OCI-M2 (cell line): ENCODE measurements around the gene SRSF2.
"Not testable (repeated sequence)": the region's sequence is repeated elsewhere in the genome, so short reads cannot be mapped to it uniquely, and the experiment has no call there.

Source experiments
- DNase-seq: peaks from one replicate; lab custom pipeline; 2025; ENCODE audit not compliant: unreplicated experiment; lab: John Stamatoyannopoulos, UW

The SRSF2 gene

GRCh38 chr17:76739568-76740115, 2.5 kb upstream of the SRSF2 start:
- not testable (repeated sequence) for DNase-seq

GRCh38 chr17:76738468-76738850, 1.3 kb upstream of the SRSF2 start:
- no peak for DNase-seq

DNA sequence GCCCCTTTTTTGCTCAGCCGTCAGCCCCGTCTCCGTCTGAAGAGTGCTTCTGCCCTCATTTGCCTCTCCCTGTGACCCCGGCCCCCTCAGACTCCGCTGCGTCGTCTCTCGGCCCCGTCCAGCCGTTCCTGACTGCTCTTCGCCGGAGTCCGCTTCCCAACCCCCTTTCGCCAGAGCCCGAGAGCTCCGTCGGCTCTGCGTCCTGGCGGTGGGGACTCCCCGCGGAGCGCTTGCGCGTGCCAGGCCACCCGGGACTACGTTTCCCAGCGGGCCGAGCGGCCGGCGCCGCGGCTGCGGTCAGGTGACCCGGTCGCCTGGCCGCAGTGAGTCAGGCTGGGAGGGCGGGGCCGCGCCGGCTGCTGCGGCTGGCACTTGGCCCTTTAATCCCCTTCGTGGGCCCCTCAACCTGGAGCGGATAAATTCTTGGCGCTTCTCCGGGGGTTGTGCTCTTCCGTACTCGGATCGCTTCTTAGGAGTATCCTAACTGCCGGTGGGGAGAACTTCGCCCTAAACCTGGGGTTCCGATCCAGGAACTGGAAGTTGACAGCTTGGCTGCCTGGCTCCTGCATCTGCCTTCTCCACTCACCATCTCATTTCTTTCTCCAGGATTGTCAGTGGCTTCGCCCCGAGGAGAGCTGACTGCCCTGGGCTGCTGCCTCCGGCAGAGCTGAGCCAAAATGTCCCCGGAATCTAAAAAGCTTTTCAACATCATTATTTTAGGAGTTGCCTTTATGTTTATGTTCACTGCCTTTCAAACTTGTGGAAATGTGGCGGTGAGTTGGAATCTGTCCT, 741 bp upstream of the SRSF2 start, which contains the start of gene MFSD11:
MFSD11 (plus strand) TSS at position 444 of the 792 bp plus-strand sequence; CDS start at position 678, 234 bp downstream.
- DNase-seq = no peak

GRCh38 chr17:76736349-76737081, 616 bp downstream of the SRSF2 start:
- DNase-seq = no peak

DNA sequence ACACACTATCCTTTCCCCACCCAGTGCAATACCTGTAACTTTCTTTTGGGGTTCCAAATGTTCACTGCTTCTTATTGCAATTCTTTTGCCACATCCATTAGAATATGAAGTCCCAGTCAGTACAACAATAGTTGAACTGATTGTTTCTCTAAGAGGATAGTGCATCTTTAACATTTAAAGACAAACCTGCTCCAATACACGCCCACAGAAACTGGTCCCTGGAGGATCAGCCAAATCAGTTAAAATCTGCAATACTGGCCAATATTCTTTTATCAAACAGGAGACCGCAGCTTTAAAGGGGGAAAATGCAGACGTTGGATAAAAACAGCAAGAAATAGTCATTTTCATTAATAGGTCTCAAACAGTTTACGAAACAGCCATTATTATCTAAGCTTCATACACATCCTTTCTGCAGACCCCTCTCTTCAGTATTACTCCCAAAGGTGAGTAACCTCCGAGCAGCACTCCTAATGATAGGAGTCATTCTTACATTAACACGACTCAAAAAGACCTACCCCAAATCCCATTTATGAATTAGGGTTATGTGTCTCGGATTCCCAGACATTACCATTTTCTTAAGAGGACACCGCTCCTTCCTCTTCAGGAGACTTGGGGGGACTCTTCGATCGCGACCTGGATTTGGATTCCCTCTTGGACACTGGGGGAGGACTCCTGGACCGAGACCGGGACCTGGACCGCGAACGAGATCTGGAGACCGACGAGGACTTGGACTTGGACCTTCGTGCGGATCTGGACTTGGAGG, 1.4 kb downstream of the SRSF2 start:
- no peak for DNase-seq

GRCh38 chr17:76735006-76735405, 2.1 kb downstream of the SRSF2 start:
- DNase-seq = no peak

GRCh38 chr17:76734080-76734840, 2.9 kb downstream of the SRSF2 start:
- DNase-seq = no peak

- no peak for DNase-seq
Observed at GRCh38 chr17:76733618-76733957, 3.5 kb downstream of the SRSF2 start.

DNA sequence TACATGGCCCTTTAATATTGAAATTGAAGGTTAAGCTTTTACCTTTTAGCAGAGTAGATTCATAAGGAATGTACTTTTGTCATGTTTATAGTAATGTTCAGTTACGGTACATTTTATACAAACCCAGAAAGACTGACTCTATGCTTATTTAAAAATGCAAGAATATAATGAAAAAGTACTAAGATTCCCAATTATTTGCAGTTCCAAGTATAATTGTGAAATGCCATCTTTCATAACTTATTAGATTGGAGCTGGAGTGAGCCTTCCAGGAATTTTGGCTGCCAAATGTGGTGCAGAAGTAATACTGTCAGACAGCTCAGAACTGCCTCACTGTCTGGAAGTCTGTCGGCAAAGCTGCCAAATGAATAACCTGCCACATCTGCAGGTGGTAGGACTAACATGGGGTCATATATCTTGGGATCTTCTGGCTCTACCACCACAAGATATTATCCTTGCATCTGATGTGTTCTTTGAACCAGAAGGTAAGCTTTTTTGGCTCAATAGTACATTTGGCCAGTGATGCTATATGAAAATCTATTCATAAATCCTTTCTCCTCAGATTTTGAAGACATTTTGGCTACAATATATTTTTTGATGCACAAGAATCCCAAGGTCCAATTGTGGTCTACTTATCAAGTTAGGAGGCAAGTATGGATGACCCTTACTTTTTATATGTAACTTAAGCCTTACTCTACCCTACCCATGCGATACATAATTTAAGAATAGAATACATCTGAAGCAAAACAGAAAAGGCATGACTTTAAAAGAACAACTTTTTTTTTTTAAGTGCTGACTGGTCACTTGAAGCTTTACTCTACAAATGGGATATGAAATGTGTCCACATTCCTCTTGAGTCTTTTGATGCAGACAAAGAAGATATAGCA, 4.2 kb downstream of the SRSF2 start:
- no peak for DNase-seq

DNA sequence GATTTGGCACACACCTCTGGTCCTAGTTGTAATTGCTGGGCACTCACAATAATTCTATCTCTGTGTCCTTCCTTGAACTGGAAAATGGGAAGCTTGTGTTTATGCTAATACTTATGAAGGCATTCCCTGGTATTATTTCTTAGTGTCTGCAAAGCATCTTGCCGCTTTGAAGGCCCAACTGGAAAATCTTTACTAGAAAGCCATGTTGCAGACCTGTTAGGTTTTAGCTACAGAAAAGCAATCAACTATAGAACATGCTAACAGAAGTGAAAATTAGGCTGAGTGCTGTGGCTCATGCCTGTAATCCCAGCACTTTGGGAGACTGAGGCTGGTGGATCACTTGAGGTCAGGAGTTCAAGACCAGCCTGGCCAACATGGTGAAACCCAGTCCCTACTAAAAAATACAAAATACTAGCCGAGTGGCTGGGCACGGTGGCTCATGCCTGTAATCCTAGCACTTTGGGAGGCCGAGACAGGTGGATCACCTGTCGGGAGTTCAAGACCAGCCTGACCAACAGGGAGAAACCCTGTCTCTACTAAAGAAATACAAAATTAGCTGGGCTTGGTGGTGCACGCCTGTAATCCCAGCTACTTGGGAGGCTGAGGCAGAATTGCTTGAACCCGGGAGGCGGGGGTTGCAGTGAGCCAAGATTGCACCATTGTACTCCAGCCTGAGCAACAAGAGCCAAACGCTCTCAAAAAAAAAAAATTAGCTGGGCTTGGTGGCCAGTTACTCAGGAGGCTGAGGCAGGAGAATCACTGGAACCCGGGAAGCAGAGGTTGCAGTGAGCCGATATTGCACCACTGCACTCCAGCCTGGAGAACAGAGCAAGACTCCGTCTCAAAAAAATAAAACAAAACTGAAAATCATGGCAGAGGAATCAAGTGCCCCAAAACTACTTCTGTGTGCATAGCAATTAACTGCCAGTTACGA, 5.1 kb downstream of the SRSF2 start:
- DNase-seq = not testable (repeated sequence)

GRCh38 chr17:76727745-76728456, 9.2 kb downstream of the SRSF2 start:
- no peak for DNase-seq

DNA sequence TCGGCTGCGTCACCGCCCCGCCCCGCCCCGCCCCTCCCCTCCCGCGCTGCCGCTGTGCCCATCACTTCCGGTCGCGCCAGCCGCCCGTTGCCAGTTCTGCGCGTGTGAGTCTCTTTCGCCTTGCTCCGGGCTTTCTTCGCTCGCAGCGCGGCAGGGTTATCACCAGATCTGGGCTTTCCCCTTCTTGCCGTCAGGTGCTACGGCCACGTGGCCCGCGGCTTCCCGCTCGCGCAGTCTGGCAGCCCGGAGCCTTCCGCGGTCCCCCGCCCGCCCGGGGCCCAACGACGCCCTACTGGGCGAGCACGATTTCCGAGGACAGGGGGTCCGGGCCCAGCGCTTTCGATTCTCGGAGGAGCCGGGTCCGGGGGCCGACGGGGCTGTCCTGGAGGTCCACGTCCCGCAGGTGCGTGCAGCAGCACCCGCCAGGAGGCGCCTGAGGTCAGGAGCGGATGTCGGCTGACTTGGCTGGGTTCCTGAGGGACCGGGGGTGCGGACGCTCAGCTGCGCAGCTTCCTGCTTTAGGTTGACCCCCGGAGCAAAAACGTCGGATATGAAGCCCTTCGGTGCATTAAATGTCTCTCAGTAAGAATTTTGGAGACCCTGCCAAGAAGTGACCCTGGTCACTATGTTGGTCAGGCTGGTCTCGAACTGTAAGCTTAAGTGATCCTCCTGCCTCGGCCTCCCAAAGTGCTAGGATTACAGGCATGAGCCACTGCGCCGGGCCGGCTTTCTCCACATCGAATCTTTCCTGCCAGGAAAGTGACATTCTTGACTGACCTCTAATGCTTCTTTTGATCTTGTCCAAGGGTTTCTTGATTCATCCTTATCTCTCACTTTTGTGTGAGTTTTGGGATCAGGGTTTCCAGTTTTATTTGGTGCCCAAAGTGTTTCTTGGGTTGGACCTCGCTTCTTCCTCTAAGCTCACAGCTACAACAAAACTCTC, 10.1 kb downstream of the SRSF2 start, which contains the start of gene METTL23:
METTL23 (plus strand) TSS at position 64 of the 943 bp plus-strand sequence. CDS start 2,872 bp downstream, outside the sequence.
- DNase-seq = no peak

DNA sequence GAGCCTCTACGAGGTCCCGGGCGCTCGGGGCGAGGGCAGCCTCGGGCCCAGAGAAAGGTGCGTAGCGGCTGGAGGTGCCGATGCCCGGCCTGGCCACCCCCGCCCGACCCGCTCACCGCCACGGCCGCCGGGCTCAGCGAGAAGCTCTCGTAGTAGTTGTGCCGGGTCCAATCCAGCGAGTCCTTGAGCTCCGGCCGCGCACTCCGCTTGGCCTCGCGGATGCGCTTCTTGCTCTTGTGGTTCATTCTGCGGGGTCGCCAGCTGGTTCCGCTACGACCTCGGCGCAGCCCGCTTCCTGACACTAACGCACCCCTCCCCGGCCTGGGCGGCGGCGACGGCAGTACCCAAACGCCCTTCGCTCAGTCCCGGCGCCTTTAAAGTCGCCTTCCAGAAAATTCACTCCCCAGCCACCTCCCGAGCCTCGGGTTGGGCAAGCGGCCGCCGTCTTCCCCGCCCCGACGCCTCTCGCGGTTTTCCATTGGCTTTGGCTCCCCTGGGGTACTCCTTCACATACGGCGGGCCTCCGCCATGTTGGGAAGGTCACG, 10.8 kb downstream of the SRSF2 start, which contains the start of gene JMJD6:
JMJD6 (minus strand) TSS at position 376 of the 545 bp plus-strand sequence; CDS start at position 245, 131 bp downstream.
- DNase-seq = peak; percentile 54

GRCh38 chr17:76725580-76726230, 11.4 kb downstream of the SRSF2 start:
- no peak for DNase-seq

- no peak for DNase-seq
Observed at GRCh38 chr17:76723812-76724211, 13.3 kb downstream of the SRSF2 start.

- DNase-seq = not testable (repeated sequence)
Observed at GRCh38 chr17:76722977-76723376, 14.2 kb downstream of the SRSF2 start.
